HG02885 (cell line): Measurements from ENCODE around the gene ADAMTS17.
"Not testable (repeated sequence)": the region's sequence is repeated elsewhere in the genome, so short reads cannot be mapped to it uniquely, and the experiment has no call there.

Source experiments
- ATAC-seq: cut with Tn5 transposase; IDR thresholded peaks from one replicate; pipeline ENCODE4 v1.9.1; 2021; ENCODE audit warnings: mild to moderate bottlenecking; ENCODE audit not compliant: unreplicated experiment, poor library complexity

Gene ADAMTS17

DNA sequence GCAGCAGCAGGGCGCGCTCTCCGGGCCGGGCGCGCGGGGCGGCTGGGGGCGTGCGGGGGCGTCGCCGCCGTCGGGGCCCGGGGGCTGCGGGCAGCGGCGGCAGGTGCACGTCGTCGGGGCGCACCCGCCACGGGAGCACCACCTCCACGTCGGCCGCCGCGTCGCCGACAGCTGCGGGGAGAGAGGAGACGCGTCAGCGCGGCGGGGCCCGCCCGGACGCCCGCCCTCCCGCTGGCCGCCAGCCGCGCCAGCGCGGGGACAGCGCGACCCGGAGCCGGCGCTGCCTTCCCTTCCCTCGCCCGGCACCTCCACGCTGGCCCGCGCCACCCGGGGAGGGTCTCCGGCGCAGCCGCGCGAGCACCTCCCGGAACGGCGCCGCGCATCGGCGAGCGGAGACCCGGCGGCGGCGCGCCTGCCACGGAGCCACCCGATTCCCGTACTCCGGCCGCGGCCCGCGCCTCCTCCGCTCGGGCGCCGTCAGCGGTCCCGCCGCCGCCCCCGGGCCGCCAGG lies 481 bp downstream of the ADAMTS17 start:
- peak; percentile 19 for ATAC-seq

GRCh38 chr15:100340721-100341238 lies 995 bp downstream of the ADAMTS17 start:
- ATAC-seq, result no peak

DNA sequence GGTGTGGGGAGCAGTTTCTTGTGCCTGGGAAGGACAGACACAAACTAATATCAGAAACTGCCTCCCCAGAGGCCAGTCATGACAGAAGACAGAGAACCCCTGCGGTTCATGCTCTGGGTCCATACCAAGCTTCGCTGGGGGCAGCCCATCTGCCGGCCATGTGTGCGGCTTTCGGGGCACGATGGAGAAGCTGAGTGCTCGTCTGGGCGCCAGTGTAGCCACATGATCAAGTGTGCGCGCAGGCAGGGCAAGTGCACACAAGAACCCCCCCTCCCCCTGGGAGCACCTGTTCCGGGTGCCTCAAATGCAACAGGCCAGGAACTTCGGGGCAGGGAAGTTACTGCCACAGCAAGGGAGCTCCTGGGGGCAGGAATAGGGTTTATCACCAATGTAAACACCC lies 1.8 kb downstream of the ADAMTS17 start:
- ATAC-seq, result no peak

DNA sequence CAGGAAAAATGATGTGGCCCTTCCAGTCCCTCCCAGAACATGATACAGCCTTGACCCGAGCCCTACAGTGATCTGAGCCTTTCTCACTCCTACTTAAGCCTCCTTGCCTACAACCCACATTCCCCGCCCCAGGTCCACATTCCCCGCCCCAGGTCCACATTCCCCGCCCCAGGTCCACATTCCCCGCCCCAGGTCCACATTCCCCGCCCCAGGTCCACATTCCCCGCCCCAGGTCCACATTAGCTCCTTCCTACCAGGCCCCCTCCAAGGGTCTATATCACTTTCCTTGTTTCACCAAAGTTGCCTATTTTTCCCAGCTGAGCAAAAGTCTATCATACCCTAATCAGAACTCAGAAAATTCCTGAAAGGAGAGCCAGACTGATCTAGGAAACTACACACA lies 2.3 kb downstream of the ADAMTS17 start:
- ATAC-seq, result not testable (repeated sequence)

- ATAC-seq, result peak; percentile 37
These were observed 2.8 kb downstream of the ADAMTS17 start for GRCh38 chr15:100338971-100339444.

GRCh38 chr15:100338247-100338646 lies 3.5 kb downstream of the ADAMTS17 start:
- no peak for ATAC-seq

DNA sequence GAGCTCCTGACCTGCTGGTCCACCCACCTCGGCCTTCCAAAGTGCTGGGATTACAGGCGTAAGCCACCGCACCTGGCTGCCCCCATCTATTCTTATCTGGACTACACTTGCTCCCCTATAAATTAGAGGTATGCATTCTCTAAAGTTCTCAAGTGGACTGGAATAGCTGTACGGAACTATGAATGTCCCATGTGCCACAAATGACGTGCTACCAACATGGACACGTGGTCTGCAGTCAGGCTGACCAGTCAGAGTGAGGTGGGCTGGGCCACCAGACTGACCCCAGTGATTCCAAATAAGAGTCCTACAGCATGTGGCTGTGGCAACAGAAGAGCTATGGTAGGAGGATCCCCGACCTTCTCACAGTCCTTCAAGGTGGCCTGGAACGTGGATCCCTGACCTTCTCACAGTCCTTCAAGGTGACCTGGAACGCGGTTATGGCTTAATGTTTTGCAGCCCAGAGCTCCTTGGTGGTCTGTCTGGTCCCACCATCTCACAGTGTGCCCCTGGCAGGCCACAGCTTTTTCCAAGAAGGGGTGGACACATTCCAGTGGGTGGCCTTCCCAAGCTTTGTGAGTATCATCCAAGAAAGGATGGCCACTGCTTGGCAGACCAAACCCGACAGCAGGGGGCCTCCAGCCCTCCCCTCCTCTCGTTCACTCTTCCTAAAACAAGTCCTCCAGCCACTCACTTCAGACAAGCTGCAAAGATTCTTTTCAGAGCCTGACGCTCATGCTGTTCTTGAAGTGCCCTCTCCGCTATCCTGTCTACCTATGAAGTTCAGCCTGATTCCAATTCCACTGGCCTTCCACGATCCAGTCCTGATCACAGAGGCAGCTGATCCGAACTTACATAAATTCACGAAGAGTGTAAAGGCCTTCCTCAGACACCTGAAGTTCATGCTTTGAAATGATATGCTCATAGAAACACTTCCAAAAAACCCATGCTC lies 4.4 kb downstream of the ADAMTS17 start:
- ATAC-seq, result no peak

DNA sequence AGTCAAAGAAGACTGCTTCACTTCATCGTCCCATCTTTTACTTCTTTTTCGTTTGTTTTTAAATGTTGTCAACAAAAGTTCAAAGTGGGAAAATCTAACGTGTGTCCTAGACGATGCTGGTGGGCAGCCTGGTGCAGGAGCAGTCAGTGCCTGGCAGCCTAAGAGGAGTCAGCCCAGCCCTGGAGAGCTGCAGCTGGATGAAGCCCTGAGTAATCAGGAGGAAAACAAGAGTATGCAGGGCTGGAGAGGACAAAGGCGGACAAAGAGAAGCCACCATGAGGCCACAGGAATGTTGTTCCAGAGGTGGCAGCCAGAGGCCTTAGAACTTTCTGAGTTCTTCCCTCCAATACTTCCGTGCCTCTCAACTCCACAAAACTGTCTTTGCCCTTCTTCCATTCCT lies 5.7 kb downstream of the ADAMTS17 start:
- no peak for ATAC-seq

DNA sequence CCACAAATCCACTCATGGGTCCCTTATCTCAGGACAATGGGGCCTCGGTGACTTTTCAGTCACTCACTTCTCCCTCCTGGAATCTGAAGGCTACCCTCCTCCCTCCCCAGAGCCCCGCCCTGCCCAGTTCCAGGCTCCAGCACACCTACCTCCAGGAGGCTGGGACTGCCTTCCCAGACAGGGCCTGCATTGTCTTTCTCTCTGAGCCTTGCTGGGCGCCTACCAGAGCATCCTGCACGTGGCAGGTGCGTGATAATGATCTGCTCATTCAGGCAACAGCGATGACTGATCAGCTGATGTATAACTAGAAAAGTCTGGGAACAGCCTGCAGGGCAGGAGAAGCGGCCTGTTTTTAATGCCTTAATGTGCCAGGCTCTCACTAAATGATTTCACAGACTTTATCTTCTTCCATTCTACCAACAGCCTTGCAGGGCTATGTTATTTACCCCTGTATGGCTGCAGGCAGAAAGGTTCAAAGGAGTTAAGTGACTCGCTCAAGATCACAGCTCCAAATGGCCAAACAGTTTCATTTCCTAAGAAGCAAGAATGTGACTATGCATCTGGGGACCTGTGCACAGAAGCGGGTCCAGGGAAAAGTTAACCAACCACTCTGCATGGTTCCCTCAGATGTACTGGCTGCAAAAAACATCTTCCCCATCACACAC lies 6.3 kb downstream of the ADAMTS17 start:
- ATAC-seq, result no peak

GRCh38 chr15:100334905-100335304 lies 6.9 kb downstream of the ADAMTS17 start:
- no peak for ATAC-seq

DNA sequence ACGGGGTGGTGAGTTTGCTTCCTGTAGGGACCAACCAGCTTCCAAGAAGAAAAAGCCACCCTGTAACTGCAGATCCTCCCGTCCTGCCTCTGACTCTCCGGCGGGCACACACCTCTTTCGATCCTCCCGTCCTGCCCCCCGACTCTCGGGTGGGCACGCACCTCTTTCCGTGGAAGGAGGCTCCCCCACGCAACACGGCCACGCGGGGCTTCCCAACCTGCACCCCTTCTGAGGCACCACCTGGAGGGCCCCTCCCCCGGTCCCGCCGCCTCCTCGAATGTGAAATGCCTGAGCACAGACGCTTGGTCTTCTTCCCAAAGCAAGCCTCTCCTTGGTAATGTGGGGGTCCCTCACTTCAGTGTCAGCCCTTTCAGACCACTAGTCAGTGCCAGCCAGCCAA lies 7.3 kb downstream of the ADAMTS17 start:
- ATAC-seq, result no peak

DNA sequence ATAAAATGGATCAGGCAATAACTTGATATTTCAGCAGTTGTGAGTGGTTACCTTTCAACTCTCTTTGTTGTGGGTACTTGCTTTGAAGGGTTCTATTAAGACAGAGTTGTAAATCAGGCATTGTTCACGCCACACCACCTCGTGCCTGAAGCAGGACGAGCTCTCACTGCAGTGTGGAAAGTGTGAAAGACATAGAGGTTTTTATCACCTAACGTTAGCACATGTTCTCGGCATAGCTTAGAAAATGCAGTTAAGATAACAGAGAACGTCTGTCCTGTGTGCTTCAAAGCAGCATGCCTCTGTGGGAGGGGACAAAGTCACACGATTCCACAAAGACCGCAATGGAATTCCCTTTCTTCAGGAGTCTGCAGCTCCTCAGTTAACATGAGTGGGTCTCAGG lies 7.8 kb downstream of the ADAMTS17 start:
- ATAC-seq, result no peak

DNA sequence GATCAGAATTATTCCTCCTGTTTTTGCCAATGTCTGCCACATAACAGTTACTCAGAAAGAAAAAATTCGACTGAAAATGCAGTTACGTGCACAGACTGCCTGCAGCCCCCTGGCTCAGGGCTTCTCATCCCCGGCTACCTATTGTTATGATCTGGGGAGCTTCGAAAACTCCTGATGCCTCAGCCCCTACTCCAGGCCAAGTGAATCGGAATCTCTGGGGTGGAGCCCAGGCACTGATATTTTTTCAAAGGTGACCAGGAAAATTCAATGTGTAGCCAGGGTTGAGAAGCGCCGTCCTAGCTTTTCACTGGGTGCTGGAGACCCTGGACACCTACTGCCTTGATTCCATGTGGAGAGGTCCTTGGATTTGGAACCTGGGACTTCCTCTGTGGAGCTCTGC lies 8.5 kb downstream of the ADAMTS17 start:
- no peak for ATAC-seq

DNA sequence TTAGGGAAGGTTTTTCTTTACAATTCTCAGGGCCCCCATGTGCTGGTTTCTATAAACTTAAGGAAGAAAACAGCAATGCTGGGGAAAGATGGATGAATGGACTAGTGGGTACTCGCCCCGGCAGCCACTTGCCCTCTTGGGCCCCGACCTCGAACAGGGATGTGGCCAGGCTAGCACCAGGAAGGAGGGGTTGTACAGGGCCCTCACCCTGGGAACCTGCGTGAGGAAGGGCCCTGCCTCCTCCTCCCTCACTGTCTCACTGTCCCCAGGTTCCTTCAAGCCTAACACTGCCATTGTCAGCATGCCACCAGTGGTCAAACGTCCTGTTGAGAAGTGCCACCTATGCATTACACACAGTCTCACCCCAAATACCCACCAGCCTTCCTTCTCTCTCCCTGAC lies 9.1 kb downstream of the ADAMTS17 start:
- ATAC-seq, result no peak

DNA sequence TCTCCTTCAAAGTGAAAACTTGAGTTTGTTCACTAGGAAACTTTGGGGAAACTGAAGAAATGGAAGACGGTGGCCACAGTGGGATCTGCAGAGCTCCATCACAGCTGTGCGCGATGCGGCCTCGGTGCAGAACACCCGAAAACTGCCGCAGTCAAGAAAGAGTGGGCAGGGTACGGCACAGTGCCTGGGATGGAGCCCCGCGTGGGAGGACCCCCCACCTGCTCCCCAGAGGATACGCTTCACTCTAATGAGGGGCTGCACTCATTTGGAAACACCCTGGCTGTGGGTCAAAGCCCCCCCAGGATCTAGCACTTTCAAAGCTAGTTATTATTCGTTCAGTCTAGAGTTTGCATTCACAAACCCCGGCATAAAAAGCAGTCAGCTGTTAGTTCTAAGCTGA lies 9.5 kb downstream of the ADAMTS17 start:
- no peak for ATAC-seq

DNA sequence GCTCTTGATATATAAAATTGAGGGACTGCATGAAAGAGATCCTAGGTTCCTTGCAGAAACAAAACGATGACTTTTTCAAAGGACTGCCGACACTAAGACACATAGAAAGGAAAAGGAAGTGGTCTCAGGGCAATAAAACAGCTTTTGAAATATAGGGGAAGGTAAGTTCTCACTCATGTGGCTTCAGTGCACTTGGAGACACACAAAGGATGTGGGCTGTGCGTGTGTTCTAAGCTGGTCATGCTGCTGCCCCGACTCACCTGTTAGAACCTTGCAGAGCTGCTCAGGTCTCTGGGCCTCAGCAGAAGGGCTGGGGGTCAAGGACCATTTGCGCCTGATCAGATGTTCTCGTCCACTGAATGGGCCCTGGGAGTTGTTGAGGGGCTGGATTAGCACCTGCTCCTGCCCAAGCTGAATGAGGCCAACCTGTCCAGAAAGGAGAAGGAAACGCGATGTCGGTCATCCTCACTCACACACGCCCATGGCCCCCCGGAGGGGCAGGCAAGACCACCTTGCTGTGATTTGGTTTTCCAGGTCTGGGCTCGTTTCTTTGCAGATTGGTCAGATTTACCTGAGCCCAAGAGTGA lies 11.1 kb downstream of the ADAMTS17 start:
- ATAC-seq, result no peak

- no peak for ATAC-seq
These were observed 11.6 kb downstream of the ADAMTS17 start for GRCh38 chr15:100330221-100330620.

GRCh38 chr15:100328796-100329195 lies 13.0 kb downstream of the ADAMTS17 start:
- no peak for ATAC-seq

- no peak for ATAC-seq
These were observed 22.9 kb downstream of the ADAMTS17 start for GRCh38 chr15:100318880-100319279.

DNA sequence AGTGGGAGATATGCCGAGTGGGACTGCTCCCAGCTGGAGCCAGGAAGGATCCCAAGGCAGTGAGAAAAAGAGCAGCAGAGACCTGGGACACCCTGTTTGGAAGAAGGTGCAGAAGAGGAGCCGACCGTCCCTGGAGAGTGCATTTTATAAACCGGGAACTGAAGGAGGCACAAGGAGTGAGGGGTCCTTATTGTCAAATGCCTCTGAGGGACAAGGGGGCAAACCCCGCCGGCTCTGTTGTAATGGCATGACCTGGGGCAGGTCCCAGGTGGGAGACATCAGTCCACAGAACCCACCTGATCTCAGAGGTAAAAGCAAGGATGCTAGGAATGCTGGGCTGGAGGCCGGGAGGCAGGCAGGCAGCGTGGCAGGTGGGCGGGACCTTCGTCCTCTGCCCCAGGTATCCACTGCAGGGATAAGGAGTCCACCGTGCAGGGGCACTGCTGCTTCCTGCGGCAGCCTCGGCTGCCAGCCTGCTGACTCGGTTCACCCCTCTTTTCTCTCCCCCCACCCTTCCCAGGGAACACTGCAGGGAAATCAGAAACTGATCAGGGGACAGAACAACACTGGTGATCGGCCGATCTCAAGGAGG lies 26.9 kb downstream of the ADAMTS17 start:
- ATAC-seq, result no peak
